OCI-LY7 (cell line): ENCODE measurements around the gene TNXB.

ENCODE experiments used
- EZH2phosphoT487 ChIP-seq: fragments of 200-600 bp; sonication (generic); IDR thresholded peaks from 2 replicates; pipeline ENCODE4 v1.6.1; 2018; ENCODE audit warnings: low read depth, borderline replicate concordance, mild to moderate bottlenecking, mixed run types, antibody characterized with exemption, low read length, moderate library complexity, mixed read lengths
- TF ChIP-seq, protein P1 (sequence below): fragments of 200-600 bp; sonication (generic); conservative IDR thresholded peaks from 2 replicates; pipeline ENCODE4 v1.5.1; 2014; ENCODE audit warnings: mild to moderate bottlenecking, antibody characterized with exemption, low read length, moderate library complexity, mixed read lengths

DNA sequence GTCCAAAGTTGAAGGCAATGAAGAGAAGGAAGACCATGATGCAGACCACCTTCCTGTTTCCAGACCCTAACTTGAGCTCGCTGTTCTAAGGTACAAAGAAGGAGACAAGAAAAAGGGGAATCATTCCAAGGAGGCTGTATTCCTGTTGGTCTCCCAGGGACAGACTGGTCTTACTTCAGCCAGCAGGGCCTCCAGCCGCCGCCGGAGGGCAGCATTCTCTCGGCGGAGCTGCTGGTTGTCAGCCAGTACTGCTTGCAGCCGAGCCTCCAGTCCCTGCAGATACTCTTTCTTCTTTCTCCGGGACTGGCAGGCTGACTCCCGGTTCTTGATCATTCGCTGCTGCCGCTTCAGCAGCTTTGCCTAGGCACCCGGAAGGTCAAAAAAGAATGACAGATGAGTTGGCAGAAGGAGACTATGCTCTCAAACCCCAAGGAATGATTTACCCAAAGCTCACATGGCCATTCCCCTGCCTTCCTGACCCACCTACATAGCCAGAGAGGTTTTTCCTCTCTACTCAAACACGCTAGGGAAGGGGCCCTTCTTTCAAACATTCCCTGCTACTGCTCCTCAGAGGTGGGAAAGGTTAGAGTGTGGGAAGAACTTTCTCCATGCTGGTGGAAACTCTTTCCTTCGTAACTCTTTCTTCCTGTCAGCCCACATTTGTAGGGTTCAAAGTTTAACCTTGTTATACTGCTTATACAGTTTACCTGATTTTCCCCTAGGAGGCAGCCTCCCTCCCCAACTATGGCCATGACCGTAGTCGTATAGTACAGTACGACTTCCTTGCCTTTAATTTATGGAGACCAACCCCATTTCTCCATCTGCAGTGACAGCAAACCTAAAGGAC lies 9.9 kb upstream of the TNXB start:
- TF ChIP-seq, protein P1, sequence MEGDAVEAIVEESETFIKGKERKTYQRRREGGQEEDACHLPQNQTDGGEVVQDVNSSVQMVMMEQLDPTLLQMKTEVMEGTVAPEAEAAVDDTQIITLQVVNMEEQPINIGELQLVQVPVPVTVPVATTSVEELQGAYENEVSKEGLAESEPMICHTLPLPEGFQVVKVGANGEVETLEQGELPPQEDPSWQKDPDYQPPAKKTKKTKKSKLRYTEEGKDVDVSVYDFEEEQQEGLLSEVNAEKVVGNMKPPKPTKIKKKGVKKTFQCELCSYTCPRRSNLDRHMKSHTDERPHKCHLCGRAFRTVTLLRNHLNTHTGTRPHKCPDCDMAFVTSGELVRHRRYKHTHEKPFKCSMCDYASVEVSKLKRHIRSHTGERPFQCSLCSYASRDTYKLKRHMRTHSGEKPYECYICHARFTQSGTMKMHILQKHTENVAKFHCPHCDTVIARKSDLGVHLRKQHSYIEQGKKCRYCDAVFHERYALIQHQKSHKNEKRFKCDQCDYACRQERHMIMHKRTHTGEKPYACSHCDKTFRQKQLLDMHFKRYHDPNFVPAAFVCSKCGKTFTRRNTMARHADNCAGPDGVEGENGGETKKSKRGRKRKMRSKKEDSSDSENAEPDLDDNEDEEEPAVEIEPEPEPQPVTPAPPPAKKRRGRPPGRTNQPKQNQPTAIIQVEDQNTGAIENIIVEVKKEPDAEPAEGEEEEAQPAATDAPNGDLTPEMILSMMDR, result peak; percentile 90
- TF ChIP-seq EZH2phosphoT487, result no peak
